RKO (cell line): ENCODE data around the gene TGIF2.
A peak's percentile ranks its signal among the peaks of the same experiment; 100 is the strongest.
"Not testable (repeated sequence)": the region's sequence is repeated elsewhere in the genome, so short reads cannot be mapped to it uniquely, and the experiment has no call there.

ENCODE experiments used
- DNase-seq: peaks from one replicate; pipeline ENCODE4 v3.0.0-alpha.2; 2016; ENCODE audit warnings: low spot score

The TGIF2 gene

DNA sequence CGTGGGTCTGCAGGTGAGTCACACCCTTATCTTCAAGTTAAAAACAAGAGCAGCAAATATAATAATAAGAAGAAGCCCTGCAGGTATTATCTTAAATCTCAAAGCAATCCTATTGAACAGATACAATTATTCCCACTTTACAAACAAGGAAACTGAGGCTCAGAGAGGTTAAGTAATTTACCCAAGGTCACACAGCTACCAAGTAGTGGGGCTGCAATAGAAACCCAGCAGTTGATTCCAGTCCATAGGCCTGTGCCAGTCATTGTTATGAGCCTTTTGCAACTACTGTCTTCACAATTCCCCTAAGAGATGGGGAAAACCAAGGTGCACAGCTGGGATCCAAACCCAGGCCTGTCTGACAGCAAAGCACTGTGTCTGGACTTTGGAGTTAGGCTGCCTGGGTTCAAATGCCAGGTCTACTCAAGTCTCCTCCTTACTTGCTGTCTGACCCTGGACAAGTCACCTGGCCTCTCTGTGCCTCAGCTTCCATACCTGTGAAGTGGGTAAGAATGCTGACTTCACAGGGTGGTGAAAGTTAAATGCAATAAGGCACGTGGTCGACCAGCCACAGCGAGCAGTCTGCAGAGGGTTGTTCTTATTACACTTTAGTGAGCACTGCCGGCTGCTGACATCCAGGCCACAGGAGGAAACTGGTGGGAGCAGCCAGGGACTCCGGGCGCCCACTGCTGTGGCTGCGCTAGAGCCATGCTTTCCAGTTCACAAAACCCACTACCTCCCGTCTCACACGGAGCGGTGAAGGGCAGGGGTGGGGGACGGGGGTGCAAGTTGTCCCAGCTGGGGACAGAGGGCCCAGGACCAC is 26.0 kb upstream of the TGIF2 start:
- DNase-seq, result no peak

DNA sequence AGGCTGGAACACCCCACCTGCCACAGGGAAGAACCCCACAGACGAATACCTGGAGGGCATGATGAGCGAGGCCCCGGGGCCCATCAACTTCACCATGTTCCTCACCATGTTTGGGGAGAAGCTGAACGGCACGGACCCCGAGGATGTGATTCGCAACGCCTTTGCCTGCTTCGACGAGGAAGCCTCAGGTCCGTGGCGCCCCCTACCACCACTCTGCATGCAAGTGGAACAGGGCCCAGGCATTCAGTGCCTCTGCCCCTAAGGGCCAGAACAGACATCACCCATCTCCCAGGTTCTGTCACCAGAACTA is 25.4 kb upstream of the TGIF2 start:
- no peak for DNase-seq

DNA sequence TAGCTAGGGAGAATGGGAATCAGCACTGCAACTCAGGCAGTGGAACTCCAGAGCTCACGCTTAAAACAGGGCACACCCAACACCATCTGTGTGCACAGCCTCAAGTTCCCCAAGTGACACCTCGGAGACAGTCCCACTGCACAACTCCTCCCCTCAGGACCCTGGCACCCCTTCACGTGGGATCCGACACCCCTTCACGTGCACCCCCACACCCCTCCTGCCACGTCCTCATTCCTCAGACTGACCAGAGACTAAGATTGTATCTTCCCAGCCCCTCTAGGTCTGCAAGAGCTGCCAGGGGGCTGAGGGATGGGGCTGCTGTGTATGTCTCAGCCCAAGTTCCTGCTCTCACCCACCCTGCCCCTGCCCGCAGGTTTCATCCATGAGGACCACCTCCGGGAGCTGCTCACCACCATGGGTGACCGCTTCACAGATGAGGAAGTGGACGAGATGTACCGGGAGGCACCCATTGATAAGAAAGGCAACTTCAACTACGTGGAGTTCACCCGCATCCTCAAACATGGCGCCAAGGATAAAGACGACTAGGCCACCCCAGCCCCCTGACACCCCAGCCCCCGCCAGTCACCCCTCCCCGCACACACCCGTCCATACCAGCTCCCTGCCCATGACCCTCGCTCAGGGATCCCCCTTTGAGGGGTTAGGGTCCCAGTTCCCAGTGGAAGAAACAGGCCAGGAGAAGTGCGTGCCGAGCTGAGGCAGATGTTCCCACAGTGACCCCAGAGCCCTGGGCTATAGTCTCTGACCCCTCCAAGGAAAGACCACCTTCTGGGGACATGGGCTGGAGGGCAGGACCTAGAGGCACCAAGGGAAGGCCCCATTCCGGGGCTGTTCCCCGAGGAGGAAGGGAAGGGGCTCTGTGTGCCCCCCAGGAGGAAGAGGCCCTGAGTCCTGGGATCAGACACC is 24.4 kb upstream of the TGIF2 start:
- DNase-seq, result no peak

DNA sequence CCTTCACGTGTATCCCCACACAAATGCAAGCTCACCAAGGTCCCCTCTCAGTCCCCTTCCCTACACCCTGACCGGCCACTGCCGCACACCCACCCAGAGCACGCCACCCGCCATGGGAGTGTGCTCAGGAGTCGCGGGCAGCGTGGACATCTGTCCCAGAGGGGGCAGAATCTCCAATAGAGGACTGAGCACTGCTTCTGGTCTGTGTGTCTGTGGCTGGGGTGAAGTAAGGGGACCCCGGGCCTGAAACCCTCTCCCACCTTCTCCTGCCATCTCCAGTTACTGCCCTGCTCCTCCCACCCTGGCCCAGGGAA is 23.8 kb upstream of the TGIF2 start:
- no peak for DNase-seq

DNA sequence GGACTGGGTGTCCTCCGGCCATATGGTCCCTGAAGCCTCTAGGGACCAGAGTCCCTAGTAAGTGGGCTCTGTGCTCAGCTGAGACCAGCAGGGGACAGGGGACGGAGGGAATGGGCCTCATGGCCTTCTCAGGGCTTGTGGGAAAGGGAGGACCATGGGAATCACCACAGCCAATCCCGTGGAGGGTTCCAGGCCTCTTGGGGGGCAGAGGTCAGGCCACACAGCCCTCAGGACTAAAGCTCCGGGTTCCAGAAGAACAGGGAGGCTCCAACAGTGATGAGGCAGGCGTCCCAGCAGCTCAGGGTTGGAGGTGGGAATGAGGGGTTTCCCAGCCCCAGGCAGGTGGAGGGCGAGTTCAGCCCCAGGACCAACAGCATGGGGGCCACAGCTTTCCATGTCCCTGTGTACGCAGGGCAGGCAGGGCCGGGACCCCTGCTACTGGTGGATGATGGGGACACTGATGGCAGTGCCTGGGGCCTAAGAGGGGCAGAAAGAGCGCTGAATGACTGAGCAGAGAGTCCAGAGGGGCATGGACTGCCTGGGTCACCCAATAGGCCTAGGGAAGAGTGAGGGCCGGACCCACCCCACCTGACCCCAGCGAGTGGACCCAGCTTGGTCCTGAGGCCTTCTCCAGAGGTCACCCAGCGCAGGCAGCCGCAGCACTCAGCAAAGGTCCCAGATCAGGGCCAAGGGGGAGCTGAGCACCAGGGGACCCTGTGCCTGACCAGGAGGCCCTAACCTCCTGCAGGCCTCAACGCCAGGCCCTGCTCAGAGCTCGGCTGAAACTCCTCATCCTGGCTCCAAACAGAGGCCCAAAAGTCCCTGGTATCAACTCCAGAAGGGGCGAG is 23.2 kb upstream of the TGIF2 start:
- DNase-seq, result no peak

DNA sequence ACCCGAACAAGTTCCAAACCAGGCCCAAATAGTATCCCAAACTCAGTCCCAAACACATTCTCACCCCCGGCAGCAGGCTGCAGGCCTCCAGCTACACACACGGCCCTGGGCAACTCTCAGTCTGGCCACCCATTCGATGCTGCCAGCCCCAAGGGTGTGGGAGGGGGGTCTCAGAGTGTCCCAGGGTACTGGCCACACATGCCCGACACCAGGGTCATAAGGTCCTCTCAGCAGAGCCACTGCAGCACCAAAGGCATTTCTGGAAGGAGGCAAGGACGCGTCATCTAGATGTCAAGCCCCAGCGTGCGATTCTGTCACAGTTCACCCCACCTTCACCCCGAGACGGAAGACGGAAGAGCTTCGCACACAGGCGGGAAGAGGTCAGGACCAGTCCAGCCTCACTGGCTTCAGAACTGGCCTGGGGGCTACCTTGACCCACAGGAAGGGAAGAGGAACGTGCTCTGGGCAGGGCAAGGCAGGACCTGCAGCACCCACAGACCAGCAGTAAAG is 22.6 kb upstream of the TGIF2 start:
- no peak for DNase-seq

DNA sequence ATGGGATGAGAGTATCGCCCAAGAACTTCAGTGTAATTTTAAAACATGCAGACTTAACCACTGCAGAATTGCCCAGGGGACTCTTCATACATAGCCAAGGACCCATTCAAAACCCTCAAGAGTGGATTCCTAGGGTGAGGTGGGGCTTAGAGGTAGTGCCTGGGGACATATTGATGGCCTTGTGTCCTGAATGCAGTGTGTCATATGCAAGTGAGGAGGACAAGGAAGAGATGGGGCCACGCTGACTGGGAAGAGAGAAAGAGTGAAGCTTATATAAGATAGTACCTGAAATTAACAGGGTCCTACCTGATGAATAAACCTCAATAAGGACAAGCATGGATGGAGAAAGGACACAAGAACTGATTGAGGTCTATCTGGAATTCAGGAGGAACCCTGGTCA is 18.1 kb upstream of the TGIF2 start:
- DNase-seq, result no peak

DNA sequence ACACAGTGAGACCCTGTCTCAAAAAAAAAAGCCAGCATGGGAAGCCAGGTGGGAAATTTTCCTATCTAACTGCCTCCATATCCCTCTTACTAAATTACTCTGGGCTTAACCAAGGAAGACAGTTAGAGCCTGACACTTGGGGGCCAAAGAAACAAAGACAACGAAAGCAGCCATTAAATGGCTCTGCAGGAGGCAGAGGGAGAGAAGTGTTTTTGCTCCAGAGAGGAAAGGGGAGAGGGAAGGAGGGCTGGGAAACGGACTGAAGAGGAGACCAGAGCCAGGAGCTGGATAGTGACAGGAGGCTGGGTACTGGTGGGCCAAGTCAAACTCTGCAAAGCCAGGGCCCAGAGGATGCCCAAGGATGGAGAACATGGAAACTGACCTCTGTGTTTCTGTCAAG is 10.7 kb upstream of the TGIF2 start:
- no peak for DNase-seq

DNA sequence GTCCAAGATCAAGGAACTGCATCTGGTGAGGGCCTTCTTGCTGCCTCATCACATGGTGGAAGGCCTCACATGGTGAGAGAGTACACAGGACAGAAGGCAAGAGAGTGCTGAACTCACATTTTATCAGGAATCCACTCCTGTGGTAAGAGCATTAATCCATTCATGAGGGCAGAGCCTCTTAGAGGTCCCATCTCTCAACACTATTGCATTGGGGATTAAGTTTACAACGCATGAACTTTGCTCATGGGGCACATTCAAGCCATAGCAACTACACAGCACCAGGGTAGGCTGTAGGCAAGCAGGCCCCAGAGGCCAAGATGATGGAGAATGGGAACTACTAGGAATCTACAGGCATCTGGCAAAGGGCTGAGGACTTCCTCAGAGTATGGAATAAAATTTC is 10.0 kb upstream of the TGIF2 start:
- DNase-seq, result no peak

DNA sequence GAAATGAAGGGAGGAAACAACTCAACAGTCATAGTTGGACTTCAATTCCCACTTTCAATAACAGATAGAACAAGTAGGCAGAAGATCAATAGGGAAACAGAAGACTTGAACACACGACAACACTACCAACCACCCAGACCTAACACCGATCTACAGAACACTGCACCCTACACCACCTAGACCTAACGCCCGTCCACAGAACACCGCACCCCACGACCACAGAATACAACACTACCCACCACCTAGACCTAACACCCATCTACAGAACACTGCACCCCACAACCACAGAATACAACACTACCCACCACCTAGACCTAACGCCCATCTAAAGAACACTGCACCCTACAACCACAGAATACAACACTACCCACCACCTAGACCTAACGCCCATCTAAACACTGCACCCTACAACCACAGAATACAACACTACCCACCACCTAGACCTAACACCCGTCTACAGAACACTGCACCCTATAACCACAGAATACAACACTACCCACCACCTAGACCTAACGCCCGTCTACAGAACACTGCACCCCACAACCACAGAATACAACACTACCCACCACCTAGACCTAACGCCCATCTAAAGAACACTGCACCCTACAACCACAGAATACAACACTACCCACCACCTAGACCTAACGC is 9.2 kb upstream of the TGIF2 start:
- not testable (repeated sequence) for DNase-seq

DNA sequence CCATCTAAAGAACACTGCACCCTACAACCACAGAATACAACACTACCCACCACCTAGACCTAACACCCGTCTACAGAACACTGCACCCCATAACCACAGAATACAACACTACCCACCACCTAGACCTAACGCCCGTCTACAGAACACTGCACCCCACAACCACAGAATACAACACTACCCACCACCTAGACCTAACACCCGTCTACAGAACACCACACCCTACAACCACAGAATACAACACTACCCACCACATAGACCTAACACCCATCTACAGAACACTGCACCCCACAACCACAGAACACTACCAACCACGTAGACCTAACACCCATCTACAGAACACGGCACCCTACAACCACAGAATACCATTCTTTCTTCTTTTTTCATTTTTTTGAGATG is 8.7 kb upstream of the TGIF2 start:
- not testable (repeated sequence) for DNase-seq

DNA sequence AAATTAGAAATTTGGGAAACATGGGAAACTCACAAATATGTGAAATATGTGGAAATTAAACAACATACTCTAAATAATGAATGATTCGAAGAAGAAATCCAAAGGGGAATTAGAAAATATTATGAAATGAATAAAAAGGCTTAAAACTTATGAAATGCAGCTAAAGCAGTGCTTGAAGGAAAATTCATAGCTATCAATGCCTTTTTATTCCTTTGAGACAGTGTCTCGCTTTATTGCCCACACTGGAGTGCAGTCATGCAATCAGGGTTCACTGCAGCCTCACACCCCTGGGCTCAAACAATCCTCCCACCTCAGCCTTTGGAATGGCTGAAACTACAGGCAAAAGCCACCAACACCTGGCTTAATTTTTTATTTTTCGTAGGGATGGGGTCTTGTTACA is 7.9 kb upstream of the TGIF2 start:
- DNase-seq, result no peak

DNA sequence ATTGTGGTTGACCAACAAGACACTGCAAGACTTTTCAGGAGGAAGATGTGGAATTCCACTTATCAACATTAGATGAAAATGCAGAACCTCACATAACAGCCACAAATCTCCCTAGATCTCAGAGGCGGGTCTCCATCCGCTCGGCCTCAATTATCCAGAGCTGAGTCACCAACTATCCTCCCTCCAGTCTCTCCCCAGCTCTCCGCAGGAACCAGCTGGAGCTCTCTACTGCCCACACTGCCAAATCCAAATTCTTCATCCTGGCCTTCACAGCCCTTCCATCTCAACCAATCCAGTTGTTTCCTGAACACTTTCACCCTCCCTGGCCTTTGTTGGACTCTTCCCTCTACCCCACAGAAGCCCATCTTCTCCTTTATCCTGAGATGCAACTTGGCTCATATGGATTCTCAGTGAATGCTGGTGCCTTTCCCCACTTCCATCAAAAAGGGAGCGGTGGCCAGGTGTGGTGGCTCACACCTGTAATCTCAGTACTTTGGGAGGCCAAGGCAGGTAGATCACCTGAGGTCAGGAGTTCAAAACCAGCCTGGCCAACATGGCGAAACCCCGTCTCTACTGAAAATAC is 3.5 kb upstream of the TGIF2 start:
- peak; percentile 49 for DNase-seq

DNA sequence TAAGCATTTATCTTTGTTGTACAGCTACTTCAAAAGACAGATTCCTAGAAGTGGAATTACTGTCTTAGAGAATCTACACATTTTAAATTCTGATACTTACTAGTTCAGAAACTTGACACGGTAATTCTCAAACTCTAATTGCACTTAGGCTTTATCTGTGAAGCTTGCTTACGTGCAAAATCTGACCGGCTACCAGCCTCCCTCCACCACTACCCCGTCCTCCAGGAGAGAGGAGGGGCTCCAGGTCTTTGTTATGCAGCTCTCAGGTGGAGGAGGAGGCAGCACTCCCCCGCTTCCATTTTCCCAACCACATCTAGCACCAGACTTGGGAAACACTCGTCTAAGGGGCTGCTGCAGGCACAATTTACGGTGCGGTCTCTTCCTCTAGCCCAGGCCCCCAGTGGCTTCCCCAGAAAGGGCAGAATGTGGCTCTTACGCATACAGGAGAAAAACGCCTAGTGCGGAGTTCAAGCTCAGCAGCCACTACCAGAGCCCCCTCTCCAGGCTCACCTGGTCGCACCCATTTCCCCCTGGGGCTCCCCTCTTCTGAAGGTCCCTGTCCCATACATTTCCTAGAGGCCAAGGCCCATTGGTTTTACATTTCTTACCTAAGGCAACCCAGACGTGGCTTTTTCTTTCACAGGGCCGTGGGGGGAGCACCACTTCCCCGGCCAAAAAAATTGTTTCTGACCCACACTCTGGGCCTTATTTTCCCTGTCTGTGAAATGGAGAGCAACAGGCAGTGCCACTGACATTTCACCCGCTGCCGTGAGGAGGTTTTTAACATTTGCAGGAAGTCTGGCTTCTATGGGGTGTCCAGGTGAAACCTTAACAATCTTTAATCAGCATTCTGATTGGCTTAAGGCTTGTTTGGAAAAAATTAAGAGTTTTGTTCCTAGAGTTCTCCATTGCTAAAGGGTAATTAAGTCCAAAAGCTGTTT is 1.6 kb upstream of the TGIF2 start:
- no peak for DNase-seq

DNA sequence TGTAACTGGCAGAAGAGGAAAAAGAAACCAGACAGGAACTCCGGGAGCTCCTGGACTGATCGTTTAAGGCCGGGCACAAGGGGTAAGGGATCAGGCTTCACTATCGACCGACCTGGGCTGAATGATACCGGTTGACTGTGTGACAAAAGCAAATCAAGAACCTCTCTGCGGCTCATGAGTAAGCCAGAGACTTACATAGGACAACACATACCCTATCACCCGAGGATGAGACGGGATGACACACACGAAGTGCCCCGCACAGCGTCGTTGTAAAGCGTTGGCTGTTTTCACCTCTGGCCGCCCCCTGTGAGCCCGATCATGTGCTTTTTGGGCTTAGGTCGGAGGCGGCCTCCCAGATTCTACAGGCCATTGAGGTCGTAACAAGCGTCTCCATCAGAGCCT is 695 bp upstream of the TGIF2 start:
- DNase-seq, result peak; percentile 62

DNA sequence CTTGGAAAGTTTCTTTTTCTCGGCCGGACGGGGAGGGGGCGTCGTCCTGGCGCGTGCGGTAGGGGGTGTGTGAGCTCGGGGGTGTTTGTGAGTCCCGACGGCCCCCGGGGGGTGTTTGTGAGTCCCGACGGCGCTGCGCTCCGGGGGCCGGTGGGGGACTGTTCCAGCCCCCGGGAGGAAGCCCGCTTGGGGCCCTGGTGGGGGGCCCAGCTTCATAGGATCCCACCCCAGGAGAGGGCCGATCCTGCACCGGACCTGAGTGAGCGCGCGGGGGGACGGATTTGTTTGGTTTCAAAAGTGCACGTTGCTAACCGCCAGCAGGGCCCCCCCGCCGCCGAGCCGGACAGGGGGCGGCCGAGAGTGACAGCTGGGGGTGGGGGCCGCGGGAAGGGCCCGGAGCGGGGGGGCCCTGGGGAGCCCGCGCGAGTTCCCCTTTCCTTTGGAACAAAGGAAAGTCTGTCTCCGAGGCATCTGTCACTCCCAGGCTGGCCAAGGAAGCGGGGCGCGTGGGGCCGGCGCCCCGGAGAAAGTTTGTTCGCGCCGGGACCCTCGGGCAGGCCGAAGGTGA is 485 bp downstream of the TGIF2 start:
- DNase-seq, result peak; percentile 21

DNA sequence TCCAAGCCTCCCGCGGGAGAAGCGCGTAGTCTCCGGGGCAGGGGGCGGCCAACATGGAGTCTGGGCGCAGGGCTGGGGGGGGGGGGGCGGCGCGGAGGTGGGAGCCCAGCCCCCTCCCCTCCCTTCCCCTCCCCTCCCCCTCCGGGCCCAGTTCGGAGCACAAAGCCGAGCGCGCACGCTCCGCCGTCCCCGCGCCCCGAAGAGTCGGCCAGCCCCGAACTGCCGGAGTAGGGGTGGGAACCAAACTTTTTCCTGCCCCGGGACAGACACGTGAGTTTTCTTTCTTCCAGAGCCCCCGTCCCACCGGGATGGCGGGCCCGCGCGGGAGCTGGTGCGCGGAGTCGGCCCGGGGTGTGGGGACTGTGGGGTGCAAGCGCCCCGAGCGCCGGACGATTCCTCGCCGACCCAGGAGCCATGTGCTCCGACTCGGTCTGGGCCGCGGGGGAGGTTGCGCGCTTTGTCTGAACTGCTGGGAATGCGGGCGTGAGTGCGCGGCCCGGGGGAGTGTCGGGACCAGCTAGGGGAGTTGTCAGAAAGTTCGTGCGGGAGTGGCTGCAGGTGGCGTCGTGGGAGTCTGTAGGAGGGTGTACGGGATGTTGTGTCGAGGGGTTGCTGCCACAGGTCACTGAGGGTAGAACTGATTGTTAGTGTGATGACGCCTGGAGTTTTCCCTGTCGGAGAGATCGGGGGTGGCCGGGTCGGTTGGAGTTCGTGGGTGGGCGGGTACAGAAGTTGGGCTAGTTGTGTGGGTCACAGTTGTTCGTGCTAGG is 1.2 kb downstream of the TGIF2 start:
- DNase-seq, result peak; percentile 65

DNA sequence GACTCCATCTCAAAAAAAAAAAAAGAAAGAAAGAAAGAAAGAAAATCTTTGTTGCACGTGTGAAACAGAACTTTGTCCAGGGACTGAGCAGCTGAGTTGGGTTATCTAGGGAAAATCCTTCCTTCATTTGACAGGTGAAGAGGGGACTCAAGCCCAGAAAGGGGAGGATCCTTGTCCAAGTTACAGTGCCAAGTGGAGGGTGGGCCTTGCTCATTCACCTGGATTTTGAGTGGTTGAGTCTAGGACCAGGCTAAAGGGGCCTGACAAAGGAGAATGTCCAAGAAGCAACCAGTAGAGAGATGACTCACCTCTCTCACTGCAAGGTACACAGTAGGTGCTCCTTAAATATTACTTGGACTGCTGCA is 2.7 kb downstream of the TGIF2 start:
- no peak for DNase-seq

DNA sequence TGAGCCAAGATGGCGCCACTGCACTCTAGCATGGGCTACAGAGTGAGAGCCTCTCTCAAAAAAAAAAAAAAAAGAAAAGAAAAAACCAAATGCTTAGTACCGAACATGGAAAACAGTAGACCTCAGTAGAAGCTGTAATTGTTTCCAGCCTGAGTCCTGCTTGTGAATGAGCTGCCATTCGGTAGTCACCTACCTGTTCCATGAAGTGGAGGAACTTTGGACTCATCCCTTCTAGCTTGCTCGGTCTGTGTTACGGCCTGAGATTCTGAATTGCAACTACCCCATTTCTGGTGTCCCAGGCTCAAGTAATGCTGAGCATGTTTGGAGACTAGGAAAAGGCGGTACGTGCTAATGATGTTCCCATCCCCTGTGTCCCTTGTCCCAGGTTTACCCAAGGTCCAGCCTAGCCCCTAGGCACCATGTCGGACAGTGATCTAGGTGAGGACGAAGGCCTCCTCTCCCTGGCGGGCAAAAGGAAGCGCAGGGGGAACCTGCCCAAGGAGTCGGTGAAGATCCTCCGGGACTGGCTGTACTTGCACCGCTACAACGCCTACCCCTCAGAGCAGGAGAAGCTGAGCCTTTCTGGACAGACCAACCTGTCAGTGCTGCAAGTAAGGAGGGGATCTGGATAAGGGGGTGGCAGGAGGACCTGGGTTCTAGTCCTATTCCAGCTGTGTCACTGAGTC is 5.1 kb downstream of the TGIF2 start:
- no peak for DNase-seq
